Fibroblast of mammary gland (primary cell): ENCODE data around the gene CORO1A.

Experiments used
- DNase-seq: peaks from one replicate; pipeline ENCODE4 v3.0.0-alpha.2; 2010; ENCODE audit warnings: low read depth
- H3K4me3 ChIP-seq: 2 replicates; pipeline ENCODE4 v1.5.1; 2011; ENCODE audit warnings: low read depth, mild to moderate bottlenecking, low read length, moderate library complexity; ENCODE audit not compliant: control insufficient read depth
- CTCF ChIP-seq: conservative IDR thresholded peaks from 2 replicates; pipeline ENCODE4 v1.5.1; 2011; ENCODE audit warnings: low read depth, low read length, inconsistent platforms; ENCODE audit not compliant: control insufficient read depth, insufficient read depth

Gene CORO1A

DNA sequence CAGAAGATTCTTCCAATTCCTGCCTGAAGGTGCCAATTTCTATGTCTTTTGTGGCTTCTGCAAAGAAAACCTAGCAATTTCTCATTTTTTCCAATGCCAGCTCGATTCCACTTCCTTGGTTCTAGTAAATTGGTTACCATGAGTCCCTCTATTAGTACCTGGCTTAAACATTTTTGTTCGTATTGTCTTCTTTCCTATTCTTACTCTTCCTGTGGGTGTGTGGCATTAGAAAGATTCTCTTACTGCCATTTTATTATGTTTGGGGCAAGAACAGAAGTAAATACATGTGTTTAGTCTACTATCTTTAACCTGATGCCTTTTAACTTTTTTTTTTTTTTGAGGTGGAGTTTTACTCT, 40.1 kb upstream of the CORO1A start:
- DNase-seq = no peak
- TF ChIP-seq CTCF = no peak
- no peak overlapping the region for H3K4me3 ChIP-seq

DNA sequence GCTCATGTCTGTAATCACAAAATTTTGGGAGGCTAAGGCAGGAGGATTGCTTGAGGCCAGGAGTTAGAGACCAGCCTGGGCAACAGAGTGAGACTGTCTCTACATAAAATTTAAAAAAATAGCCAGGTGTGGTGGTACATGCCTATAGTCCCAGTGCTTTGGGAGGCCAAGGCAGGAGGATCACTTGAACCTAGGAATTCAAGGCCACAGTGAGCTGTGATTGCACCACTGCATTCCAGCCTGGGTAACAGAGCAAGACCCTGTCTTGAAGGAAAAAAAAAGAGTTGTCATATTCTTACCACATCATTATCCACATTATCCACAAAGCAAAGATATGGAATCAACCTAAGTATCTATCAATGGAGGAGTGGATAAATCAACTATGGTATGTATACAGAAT, 39.4 kb upstream of the CORO1A start:
- TF ChIP-seq CTCF = no peak
- no peak overlapping the region for H3K4me3 ChIP-seq
- no peak for DNase-seq

DNA sequence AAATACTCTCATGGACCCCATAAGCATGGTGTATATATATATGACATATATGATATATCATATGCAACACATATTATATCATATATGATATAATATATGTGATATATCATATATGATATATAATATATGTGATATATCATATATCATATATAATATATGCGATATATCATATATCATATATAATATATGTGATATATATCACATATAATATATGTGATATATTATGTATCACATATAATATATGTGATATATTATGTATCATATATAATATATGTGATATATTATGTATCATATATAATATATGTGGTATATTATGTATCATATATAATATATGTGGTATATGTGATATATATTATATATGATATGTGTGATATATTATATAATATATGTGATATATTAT, 38.5 kb upstream of the CORO1A start:
- TF ChIP-seq CTCF = no peak
- DNase-seq = no peak
- H3K4me3 ChIP-seq = no peak overlapping the region

DNA sequence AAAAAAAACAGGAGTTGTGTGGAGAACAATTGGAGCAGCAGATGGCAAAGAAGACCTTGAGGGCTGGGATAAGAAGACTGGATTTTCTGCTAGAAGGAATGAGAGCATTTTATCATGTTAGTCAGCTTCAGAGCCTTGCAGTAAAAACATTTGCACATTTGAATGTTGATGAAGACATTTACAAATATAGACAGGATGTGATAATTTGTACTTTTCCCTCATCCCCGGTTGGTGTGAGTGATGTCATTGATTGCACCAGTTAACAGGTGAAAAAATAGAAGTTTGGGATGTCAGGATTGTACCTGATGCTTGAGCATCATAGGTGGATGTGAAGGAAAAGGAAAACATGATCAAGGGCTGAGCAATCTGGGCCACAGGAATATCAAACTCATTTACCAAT, 37.7 kb upstream of the CORO1A start:
- DNase-seq = no peak
- no peak overlapping the region for H3K4me3 ChIP-seq
- TF ChIP-seq CTCF = no peak

DNA sequence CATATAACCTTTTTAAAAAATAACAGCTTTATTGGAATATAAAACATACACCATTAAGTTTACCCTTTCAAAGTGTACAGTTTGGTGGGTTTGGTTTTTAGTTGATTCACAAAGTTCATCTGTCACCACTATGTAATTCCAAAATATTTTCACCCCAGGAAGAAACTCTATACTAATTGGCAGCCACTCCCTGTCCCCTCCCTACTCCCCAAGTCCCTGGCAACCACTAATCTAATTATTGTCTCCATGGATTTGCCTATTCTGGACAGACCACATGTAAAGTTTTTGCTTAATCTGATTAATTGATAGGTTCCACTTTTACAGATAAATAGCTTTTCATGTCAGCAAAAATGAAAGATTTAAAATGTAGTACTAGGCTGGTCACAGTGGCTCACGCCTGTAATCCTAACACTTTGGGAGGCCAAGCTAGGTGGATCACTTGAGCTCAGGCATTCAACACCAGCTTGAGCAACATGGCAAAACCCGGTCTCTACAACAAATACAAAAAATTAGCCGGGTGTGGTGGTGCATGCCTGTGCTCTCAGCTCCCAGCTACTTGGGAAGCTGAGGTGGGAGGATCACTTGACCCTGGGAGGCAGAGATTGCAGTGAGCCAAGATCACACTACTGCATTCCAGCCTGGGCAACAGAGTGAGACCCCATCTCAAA, 35.4 kb upstream of the CORO1A start:
- H3K4me3 ChIP-seq = no peak overlapping the region
- TF ChIP-seq CTCF = no peak
- no peak for DNase-seq

- no peak for TF ChIP-seq CTCF
- no peak for DNase-seq
- H3K4me3 ChIP-seq = no peak overlapping the region
These were observed 34.0 kb upstream of the CORO1A start for GRCh38 chr16:30149250-30149930.
